DND-41 (cell line): ENCODE measurements around the gene PPP1R2C.

Experiments used
- ATAC-seq: fragments of 200-7000 bp; cut with Tn5 transposase; 3 replicates; pipeline ENCODE4 v1.9.1; 2021; ENCODE audit warnings: low read depth; ENCODE audit not compliant: insufficient read depth
- DNase-seq: peaks from one replicate; pipeline ENCODE4 v3.0.0-alpha.2; 2020
- H2AFZ ChIP-seq: 2 replicates; pipeline ENCODE4 v1.6.0; 2012; ENCODE audit warnings: low read depth, low read length
- H3K27ac ChIP-seq: 2 replicates; pipeline ENCODE4 v1.5.1; 2012; ENCODE audit warnings: low read length, inconsistent platforms
- H3K27me3 ChIP-seq: fragments of 200-600 bp; sonication (generic); 2 replicates; pipeline ENCODE4 v1.6.0; 2012; ENCODE audit warnings: low read length, mild to moderate bottlenecking, inconsistent platforms; ENCODE audit not compliant: insufficient read depth, poor library complexity
- H3K36me3 ChIP-seq: 2 replicates; pipeline ENCODE4 v1.5.1; 2012; ENCODE audit warnings: low read length, inconsistent platforms; ENCODE audit not compliant: insufficient read depth
- H3K4me1 ChIP-seq: 2 replicates; pipeline ENCODE4 v1.5.1; 2012; ENCODE audit warnings: mild to moderate bottlenecking, low read length; ENCODE audit not compliant: insufficient read depth
- H3K4me2 ChIP-seq: 2 replicates; pipeline ENCODE4 v1.6.0; 2012; ENCODE audit warnings: mild to moderate bottlenecking, moderate library complexity, low read length, inconsistent platforms; ENCODE audit not compliant: insufficient read depth
- H3K4me3 ChIP-seq, 2 experiments: fragments of 200-600 bp in 1 of 2; shearing (Covaris generic) in 1 of 2; 2 replicates each; pipeline ENCODE4 v1.5.1; 2012 to 2016; ENCODE audit warnings: inconsistent platforms in 2 of 2, low read length in 2 of 2, mild to moderate bottlenecking in 2 of 2, low read depth in 1 of 2, moderate library complexity in 1 of 2
- H3K79me2 ChIP-seq: 2 replicates; pipeline ENCODE4 v1.6.0; 2012; ENCODE audit warnings: low read length, inconsistent platforms; ENCODE audit not compliant: insufficient read depth
- H3K9ac ChIP-seq: 2 replicates; pipeline ENCODE4 v1.6.0; 2012; ENCODE audit warnings: low read depth, mild to moderate bottlenecking, inconsistent platforms, low read length, moderate library complexity
- H3K9me3 ChIP-seq: 2 replicates; pipeline ENCODE4 v1.5.1; 2012; ENCODE audit warnings: low read length, moderate library complexity, mild to moderate bottlenecking, inconsistent platforms; ENCODE audit not compliant: insufficient read depth, severe bottlenecking
- H4K20me1 ChIP-seq: 2 replicates; pipeline ENCODE4 v1.6.0; 2012; ENCODE audit warnings: low read length; ENCODE audit not compliant: insufficient read depth
- EZH2 ChIP-seq: IDR thresholded peaks from 3 replicates; pipeline ENCODE4 v1.6.1; 2012; ENCODE audit warnings: borderline replicate concordance, low read depth, mild to moderate bottlenecking, moderate library complexity, low read length, inconsistent platforms; ENCODE audit not compliant: severe bottlenecking
- TF ChIP-seq, protein P1 (sequence below): IDR thresholded peaks from 2 replicates; pipeline ENCODE4 v1.5.1; 2012; ENCODE audit warnings: borderline replicate concordance, low read length, moderate library complexity, mild to moderate bottlenecking; ENCODE audit not compliant: poor library complexity, severe bottlenecking; ENCODE audit errors: extremely low read depth

Gene PPP1R2C

DNA sequence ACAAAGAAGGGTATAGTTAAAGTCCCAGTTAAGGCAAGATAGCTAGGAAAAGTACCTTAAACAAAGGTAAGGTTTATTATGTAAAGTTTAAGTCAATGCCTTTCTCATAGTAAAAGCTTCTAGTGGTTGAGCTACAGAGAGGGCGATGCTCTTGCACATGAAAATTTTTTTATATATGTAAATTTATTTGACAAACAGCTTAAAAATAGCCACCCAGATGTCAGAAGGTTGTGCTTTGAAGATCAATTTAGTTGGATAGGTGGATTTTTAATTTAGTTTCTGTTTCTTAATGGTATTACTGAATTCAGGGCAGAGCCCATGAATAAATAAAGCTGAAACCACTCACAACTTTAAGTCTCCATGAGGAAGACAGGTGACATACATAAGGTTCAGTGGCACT lies 29.4 kb upstream of the PPP1R2C start:
- Histone ChIP-seq H2AFZ (no peak overlapping the region), H3K36me3 (no peaks in the 10 kb centered on the region), H4K20me1 (no peaks in the 10 kb centered on the region), H3K4me3 (no peak overlapping the region), H3K27me3 (no peaks in the 10 kb centered on the region), H3K9me3 (no peaks in the 10 kb centered on the region), H3K4me2 (no peak overlapping the region), H3K9ac (no peak overlapping the region), H3K4me1 (no peaks in the 10 kb centered on the region), H3K79me2 (no peaks in the 10 kb centered on the region), H3K27ac (no peak overlapping the region)
- ATAC-seq = no peak
- no peak for DNase-seq
- TF ChIP-seq EZH2 = no peak
- TF ChIP-seq, protein P1, sequence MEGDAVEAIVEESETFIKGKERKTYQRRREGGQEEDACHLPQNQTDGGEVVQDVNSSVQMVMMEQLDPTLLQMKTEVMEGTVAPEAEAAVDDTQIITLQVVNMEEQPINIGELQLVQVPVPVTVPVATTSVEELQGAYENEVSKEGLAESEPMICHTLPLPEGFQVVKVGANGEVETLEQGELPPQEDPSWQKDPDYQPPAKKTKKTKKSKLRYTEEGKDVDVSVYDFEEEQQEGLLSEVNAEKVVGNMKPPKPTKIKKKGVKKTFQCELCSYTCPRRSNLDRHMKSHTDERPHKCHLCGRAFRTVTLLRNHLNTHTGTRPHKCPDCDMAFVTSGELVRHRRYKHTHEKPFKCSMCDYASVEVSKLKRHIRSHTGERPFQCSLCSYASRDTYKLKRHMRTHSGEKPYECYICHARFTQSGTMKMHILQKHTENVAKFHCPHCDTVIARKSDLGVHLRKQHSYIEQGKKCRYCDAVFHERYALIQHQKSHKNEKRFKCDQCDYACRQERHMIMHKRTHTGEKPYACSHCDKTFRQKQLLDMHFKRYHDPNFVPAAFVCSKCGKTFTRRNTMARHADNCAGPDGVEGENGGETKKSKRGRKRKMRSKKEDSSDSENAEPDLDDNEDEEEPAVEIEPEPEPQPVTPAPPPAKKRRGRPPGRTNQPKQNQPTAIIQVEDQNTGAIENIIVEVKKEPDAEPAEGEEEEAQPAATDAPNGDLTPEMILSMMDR = no peak

DNA sequence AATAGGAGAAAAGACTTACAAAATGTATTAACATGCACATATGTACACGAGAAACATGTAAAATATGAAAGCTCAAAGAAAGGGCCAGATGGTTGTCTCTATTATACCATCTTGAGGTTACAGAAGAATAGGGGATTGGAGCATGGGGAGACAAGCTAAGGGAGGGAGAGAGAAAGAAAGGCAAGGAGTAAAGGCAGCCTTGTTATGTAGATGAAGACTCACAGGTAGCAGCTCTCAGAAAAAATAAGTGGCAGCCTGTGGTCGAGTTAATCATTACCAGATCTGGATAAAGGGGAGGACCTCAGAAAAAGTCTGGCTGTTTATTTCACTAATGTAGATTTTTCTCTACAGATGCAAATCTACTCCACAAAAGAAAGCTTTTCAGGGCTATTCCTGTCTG lies 26.6 kb upstream of the PPP1R2C start:
- no peak overlapping the region for H2AFZ ChIP-seq
- no peaks in the 10 kb centered on the region for H3K9me3 ChIP-seq
- ATAC-seq (no peak), DNase-seq (no peak)
- H3K79me2 ChIP-seq = no peaks in the 10 kb centered on the region
- no peak overlapping the region for H3K9ac ChIP-seq
- no peak for TF ChIP-seq EZH2
- TF ChIP-seq, protein P1 = no peak
- no peaks in the 10 kb centered on the region for H4K20me1 ChIP-seq
- H3K4me1 ChIP-seq = no peaks in the 10 kb centered on the region
- H3K4me3 ChIP-seq = no peak overlapping the region
- H3K27ac ChIP-seq = no peak overlapping the region
- H3K4me2 ChIP-seq = no peak overlapping the region
- H3K27me3 ChIP-seq = no peaks in the 10 kb centered on the region
- no peaks in the 10 kb centered on the region for H3K36me3 ChIP-seq

DNA sequence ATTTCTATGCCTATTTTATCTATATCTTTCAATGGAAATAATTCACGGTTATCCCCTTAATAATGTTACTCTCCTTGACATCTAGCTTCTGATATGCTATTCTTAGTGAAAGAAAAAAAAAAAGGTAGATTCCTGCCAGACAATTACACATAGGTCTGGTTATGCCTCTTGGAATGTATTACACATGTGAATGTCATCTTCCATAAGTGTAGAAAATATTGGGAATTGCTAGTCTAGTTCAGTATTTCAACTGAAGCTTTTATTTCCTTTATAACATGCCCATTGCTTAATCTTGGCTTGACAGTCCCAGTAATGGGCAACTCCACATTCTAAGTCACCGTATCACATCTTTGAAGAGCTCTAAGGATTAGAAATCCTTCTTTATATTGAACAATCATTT lies 25.4 kb upstream of the PPP1R2C start:
- no peaks in the 10 kb centered on the region for H3K79me2 ChIP-seq
- no peaks in the 10 kb centered on the region for H3K9me3 ChIP-seq
- H3K27ac ChIP-seq = no peak overlapping the region
- TF ChIP-seq, protein P1 = no peak
- TF ChIP-seq EZH2 = no peak
- H3K4me3 ChIP-seq = no peak overlapping the region
- no peaks in the 10 kb centered on the region for H3K4me1 ChIP-seq
- H3K9ac ChIP-seq = no peak overlapping the region
- ATAC-seq (no peak), DNase-seq (no peak)
- H3K36me3 ChIP-seq = no peaks in the 10 kb centered on the region
- H4K20me1 ChIP-seq = no peaks in the 10 kb centered on the region
- no peaks in the 10 kb centered on the region for H3K27me3 ChIP-seq
- no peak overlapping the region for H2AFZ ChIP-seq
- no peak overlapping the region for H3K4me2 ChIP-seq

DNA sequence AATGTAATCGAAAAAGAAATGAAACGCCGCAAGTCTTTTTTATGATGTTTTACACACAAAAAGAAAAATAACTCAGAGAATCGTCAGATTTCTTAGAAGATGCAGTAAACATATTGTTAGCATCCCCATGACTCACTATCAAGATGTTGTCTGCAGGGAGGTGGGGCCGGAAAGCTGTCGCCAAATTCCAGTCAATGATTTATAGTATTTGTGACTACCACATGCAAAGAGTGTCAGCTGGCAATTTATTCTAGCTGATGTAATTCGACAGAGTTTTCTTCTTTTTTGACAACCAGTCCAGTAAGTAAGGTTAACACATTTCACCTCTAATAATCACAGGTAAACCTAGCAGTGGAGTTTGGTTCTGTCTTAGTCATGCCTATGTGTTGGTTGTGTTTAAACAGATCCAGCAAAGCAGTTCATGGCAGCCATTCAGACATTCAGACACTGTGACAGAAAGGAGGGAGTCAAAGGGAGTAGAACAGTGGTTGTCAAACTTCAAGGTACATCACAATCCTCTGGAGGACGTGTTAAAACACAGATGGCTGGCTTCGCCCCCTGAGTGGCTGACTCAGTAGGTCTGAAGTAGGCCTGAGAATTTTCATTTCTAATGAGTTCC lies 19.8 kb upstream of the PPP1R2C start:
- no peak overlapping the region for H3K9ac ChIP-seq
- DNase-seq (no peak), ATAC-seq (no peak)
- no peak overlapping the region for H2AFZ ChIP-seq
- H3K36me3 ChIP-seq = no peaks in the 10 kb centered on the region
- H3K79me2 ChIP-seq = no peaks in the 10 kb centered on the region
- H3K4me1 ChIP-seq = no peaks in the 10 kb centered on the region
- no peaks in the 10 kb centered on the region for H3K27me3 ChIP-seq
- H3K4me2 ChIP-seq = no peak overlapping the region
- H3K9me3 ChIP-seq = no peaks in the 10 kb centered on the region
- no peak overlapping the region for H3K27ac ChIP-seq
- H3K4me3 ChIP-seq = no peak overlapping the region
- TF ChIP-seq EZH2 = no peak
- TF ChIP-seq, protein P1 = no peak
- H4K20me1 ChIP-seq = no peaks in the 10 kb centered on the region
